GM19372 (cell line): ENCODE data around the gene GSTM1.
"Not testable (repeated sequence)": the region's sequence is repeated elsewhere in the genome, so short reads cannot be mapped to it uniquely, and the experiment has no call there.

Experiments used
- ATAC-seq: cut with Tn5 transposase; IDR thresholded peaks from one replicate; pipeline ENCODE4 v1.9.1; 2021; ENCODE audit warnings: mild to moderate bottlenecking, low read depth, moderate library complexity; ENCODE audit not compliant: unreplicated experiment

The GSTM1 gene

DNA sequence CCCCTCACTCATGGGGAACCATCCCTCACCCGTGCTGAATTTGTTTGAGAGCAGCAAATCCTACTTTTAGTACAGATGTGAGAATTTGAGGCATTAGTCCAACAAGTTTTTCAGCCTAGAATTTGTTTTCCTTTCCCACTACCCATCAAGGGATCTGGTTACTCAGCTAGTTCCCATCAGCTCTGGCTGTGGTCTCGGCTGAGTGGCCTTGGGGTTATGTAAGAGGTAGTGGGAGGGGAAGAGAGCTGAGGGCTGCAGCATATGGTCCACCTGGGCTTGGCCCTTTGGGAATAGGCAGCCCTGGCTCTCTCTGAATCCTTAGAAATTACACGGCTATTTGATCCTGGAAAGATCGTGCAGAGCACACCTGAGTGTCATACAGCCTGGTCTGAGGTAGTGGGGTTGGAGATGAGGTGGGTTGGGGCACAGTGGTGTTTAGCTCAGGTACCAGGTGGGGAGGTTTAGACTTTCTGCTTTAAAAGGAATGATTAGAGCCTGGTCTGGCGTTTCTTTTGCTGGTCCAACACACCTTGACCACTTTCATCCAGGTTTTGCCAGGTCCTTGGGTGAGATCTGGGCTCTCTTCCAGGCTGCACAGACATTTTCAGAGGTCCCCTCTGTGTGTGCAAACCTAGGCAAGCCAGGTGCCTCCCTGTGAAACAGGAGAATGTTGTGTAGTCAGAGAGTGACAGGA is 27.5 kb upstream of the GSTM1 start:
- no peak for ATAC-seq

DNA sequence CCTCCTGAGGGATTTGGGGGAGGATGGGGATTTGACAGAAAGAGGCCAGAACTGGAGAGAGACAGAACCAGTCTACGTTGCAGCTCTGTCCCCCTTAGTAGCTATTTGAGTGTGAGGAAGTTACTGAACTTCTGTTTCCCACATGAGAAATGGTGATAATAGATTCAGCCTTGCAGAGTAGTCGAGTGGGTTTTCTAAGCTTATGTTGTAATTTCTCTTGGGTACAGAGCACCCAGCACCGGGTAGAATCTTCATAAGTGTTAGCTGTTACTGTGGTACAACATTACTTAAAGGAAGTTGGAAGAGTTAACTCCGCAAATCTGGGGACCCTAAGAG is 27.0 kb upstream of the GSTM1 start:
- ATAC-seq = not testable (repeated sequence)

DNA sequence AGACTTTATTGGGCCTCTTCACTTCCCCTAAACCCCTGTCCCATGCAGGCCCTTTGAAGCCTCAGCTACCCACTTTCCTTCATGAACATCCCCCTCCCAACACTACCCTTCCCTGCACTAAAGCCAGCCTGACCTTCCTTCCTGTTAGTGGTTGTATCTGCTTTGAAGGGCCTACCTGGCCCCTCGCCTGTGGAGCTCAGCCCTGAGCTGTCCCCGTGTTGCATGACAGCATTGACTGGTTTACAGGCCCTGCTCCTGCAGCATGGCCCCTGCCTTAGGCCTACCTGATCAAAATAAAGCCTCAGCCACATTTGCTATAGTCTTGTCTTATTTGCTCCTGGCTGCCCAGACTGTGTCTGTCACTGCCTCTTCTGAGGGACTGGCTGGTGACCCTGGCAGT is 26.2 kb upstream of the GSTM1 start:
- no peak for ATAC-seq

DNA sequence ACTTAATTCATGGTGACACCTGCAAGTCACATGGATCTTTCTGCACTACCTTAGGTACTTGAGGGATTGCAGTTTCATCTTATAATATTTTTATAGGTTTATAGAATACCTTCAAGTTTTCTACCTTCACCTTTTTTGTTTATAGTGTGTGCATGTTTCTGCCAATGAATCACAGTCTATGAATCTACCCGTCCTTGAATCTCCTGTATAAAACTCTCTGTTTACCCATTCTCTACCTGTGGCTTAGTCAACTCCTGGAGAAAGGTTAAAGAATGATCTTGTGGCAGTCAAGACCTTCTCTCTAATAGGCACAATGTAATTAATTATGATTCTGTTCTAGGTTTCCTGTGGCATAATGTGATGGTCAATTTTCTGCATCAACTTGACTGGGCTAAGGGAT is 22.9 kb upstream of the GSTM1 start:
- no peak for ATAC-seq

DNA sequence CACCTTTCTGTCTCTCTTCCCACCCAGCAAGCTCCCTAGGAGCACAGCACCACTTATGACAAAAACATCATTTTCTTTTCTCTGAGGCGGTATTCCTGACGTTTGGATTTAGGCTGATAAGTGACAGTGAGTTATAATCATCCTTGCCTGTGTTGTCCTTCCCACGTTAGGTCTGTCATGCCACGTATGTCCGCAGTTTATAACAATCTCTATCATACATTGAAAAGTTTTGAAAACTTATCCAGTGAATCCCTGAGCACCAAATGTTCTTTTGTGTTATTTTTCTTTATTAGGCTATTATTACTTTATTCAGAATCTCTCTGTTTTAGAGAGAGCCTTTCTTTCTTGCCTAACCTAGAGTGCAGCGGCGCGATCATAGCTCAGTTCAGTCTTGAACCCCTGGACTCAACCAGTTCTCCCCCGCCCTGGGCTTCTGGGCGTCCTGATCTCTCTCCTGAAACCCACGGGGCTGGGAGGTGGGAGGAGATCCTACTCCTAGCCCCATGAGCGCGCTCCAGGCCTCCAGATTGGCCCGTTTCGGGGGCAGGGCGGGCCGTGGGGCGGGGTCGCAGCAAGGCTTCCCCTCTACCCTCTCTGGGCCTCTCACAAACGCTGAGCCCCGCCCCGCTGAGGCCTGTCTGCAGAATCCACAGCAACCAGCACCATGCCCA is 20.0 kb upstream of the GSTM1 start, which contains the start of gene GSTM2:
GSTM2 (plus strand) TSS at position 606 of the 671 bp plus-strand sequence; CDS start at position 665, 59 bp downstream.
- peak; percentile 87 for ATAC-seq

DNA sequence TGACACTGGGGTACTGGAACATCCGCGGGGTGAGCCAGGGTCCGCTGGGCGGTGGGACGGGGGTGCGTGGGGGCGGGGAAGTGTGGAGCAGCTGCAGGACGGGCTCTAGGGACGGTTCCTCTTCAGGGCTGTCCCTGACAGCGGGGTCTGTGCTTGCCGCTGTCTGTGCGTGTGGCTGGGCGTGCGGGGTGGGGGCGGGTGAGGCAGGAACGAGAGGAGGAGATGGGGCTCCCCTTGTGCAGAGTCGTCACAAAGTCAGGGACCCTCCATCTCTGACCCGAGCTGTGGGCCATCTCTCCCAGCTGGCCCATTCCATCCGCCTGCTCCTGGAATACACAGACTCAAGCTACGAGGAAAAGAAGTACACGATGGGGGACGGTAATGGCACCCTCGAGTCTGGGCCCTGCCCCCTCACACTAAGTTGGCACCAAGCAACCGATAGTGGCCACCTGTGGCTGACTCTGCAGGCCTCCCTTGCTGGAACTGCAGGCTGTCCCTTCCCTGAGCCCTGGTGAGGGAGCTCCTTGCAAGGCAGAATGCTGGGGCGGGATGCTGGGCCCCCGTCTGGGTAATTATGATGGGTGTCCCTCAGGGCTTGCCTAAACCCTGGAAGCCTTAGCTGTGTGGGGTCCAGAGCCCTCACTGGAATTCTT is 19.4 kb upstream of the GSTM1 start:
- ATAC-seq = no peak

DNA sequence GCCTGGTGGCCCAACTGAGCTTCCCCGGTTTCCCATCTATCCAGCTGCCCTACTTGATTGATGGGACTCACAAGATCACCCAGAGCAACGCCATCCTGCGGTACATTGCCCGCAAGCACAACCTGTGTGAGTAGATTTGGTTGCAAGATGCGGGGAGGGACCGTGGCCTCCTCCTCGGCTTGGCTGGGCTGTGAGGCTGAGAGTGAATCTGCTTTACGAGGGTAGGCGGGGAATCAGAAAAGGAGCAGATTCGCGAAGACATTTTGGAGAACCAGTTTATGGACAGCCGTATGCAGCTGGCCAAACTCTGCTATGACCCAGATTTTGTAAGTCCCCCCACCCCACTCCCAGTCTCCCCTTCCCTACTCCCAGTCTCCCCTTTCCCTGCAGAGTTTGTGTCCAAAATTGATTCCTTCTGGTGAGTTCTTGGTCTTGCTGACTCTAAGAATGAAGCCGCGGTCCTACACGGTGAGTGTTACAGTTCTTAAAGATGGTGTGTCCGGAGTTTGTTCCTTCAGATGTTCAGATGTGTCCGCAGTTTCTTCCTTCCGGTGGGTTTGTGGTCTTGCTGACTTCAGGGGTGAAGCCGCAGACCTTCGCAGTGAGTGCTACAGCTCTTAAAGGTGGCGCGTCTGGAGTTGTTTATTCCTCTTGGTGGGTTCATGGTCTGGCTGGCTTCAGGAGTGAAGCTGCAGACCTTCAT is 18.2 kb upstream of the GSTM1 start:
- no peak for ATAC-seq

DNA sequence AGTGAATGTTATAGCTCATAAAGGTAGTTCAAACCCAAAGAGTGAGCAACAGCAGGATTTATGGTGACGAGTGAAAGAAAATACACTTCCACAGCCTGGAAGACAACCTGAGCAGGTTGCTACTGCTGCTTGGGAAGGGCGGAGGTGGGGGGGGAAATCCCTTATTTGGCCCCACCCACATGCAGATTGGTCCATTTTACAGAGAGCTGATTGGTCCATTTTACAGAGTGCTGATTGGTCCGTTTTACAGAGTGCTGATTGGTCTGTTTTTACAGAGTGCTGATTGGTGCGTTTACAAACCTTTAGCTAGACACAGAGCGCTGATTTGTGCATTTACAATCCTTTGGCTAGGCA is 17.7 kb upstream of the GSTM1 start:
- not testable (repeated sequence) for ATAC-seq

DNA sequence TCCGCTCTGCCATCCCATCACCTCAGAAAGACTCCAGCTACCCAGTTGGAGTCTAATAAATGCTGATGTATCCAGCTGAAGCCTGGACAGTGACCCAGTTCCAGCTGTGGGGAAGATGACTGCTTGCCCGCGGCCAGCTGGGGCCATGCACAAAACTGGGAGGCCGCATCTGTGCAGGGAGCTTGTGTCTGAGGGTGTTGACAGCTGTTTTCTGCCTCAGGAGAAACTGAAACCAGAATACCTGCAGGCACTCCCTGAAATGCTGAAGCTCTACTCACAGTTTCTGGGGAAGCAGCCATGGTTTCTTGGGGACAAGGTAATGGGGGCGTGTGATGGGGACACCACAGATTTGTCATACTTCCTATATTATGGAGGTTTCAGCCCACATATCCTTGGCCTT is 16.6 kb upstream of the GSTM1 start:
- no peak for ATAC-seq

DNA sequence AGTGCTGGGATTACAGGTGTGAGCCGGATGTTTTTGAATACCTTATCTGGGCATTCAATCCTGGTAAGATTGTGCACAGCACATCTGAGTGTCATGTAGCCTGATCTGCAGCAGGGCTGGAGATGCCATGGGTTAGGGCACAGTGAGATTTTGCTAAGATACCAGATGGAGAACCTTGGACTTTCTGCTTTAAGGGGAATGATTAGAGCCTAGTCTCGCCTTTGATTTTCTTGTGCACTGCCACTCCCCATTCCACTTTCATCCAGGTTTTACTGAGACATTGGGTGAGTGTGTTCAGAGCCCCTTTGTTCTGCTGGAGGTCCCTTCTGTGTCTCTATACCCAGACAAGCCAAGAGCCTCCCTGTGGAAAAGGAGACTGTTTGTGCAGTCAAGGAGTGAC is 13.8 kb upstream of the GSTM1 start:
- ATAC-seq = not testable (repeated sequence)

DNA sequence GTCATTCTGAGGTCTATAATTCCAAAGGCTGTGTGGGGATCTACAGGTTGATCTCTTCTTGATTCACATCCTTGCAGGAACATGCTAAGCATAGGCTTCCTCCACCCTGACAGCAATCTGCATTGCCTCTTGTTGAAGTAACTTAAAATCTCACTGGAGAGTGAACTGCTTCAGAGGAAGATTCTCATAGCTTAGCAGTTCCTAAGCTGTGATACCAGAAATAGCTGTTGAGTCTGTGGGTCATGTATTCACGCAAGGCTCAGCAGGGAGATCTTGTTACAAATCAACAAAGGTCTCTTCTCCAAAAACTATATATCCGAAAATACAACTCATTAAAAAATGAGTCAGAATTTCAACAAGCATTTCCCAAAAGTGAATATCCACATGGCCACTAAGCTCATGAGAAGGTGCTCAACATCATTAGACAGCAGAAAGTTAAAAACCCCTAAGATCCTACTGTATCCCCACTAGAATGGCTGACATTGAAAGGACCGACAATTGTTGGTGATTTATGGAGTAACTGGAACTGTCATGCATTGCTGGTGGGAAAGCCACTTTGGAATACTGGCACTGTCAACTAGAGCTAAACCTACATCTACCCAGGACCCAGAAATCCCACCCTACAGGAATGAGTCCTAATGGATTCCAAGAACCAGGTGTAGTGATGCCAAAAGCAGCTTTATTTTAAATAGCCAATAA is 10.8 kb upstream of the GSTM1 start:
- not testable (repeated sequence) for ATAC-seq

DNA sequence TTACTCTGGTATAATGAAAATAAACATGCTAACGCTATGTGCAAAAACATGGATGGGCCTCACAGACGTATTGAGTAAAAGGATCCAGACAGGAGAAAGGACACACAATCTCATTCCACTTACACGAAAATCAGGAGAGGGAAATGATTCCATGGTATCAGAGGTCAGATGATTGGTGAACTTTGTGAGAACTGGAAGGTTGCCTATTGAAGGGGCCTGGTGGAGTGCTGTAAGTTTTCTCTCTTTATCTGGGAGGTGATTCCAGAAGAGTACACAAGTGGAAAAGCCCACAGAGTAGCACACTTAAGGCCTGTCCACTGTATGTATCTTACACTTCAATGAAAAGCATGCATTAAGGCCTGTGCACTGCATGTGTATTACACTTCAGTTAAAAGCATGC is 10.2 kb upstream of the GSTM1 start:
- no peak for ATAC-seq

DNA sequence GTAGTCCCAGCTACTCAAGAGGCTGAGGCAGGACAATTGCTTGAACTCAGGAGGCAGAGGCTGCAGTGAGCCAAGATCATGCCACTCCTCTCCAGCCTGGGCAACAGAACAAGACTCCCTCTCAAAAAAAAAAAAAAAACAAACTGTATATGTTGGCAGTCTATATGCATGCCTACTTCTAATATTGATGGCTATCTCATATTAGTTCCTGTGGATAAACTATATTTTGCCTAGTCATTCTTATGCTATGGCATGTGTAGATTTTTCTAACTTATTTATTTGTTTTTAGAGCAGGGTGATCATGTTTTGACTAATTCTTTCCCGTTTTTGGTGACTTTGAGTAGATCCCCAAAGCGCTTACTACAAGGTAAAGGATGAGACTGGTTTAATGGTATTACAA is 9.0 kb upstream of the GSTM1 start:
- not testable (repeated sequence) for ATAC-seq

DNA sequence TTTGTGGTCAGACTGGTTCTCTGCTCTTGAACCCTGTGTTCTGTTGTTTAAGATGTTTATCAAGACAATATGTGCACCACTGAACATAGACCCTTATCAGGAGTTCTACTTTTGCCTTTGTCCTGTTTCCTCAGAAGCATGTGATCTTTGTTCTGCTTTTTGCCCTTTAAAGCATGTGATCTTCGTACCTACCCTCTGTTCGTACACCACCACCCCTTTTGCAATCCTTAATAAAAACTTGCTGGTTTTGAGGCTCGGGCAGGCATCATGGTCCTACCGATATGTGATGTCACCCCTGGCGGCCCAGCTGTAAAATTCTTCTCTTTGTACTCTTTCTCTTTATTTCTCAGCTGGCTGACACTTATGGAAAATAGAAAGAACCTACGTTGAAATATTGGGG is 2.8 kb upstream of the GSTM1 start:
- ATAC-seq = not testable (repeated sequence)

DNA sequence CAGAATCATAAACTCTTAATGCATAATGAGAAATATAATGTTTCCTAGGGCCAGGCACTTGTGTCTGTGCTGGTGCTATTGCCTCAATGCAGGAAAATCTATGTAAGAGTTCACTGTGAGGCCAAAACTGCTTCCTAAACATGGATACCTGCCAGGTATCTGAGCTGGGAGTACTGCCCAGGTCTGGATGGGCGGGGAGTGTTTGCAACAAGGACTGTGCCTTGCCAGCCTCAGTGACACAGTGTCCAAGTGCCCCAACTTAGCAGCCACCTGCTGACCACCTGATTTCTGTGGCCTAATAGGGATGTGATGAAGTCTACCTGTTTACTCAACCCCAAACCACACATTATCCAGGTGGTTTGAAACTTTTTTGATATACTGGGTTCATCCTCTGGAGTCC is 2.2 kb upstream of the GSTM1 start:
- not testable (repeated sequence) for ATAC-seq

DNA sequence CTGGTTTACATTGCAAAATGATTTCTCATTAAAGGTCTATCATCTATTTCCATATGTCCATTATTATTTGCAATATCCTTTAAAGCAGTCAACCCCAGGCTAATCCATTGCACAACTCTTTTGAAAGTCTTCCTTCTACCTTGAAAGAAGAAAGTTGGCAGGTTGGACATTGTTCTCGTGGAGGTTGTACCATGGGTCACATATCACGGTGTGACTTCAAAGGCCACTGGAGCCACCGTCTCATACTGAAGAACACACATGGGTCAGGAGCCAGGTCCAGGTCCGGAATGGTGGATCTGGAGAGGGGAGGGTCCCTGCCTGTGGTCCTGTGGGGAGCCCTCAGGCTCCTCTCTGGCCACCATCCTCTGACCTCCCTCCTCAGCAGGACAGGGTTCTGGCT is 1.7 kb upstream of the GSTM1 start:
- ATAC-seq = not testable (repeated sequence)

DNA sequence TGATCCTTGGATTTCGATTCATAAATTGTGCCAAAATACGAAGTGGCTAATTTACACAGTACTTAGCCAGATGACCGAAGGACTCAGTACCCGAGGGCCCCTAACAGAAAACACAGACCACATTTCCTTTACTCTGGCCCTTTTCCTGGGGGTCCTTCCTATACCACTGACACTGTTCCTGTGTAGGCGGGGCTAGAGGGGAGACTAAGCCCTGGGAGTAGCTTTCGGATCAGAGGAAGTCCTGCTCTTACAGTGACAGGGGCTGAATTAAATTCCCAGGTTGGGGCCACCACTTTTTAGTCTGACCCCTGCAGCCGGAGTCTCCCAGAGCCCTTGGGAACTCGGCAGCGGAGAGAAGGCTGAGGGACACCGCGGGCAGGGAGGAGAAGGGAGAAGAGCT is 508 bp upstream of the GSTM1 start:
- not testable (repeated sequence) for ATAC-seq

DNA sequence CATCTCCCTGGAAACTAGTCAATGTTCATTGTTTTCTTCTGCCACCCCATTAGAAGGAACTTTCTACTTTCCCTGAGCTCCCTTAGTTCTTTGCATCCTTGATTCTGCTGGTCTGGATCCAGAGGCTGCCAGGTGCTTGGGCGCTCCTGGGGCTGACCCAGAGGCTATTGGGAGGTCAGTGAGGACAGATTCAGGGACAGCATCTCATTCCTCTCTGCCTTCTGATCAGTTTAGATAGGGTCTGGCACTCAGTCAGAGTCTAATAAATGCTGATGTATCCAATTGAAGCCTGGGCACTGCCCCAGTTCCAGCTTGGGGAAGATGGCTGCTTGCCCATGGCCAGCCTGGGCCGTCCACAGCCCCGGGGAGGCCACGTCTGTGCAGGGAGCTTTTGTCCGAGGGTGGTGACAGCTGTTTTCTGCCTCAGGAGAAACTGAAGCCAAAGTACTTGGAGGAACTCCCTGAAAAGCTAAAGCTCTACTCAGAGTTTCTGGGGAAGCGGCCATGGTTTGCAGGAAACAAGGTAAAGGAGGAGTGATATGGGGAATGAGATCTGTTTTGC is 2.3 kb downstream of the GSTM1 start:
- no peak for ATAC-seq

DNA sequence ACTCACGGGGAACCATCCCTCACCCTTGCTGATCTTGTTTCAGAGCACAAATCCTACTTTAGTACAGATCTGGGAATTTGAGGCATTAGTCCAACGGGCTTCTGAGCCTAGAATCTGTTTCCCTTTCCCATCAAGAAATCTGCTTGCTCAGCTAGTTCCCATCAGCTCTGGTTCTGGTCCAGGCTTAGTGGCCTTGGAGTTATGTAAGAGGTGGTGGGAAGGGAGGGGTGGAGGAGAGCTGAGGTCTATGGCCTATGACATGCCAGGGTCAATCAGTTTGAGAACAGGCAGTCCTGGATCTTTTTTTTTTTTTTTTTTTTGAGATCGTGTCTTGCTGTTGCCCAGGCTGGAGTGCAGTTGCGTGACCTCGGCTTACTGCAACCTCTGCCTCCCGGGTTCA is 4.1 kb downstream of the GSTM1 start:
- no peak for ATAC-seq

DNA sequence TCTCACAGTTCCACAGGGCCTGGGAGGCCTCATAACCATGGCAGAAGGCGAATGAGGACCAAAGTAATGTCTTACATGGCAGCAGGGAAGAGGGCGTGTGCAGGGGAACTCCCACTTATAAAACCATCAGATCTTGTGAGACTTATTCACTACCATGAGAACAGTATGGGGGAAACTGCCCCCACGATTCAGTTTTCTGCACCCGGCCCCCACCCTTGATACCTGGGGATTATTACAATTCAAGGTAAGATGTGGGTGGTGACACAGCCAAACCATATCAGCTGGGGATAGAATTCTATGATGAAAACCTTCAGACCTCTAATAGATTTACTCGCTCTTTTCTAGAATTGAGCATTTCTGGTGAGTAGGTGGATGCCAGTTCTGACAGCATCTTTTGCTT is 6.8 kb downstream of the GSTM1 start:
- ATAC-seq = not testable (repeated sequence)
